ENCODE measurements around the gene NUDT14. TPM values are rescaled to one million over a fixed set of nuclear protein-coding genes. Genes with fewer than 3 reads are reported as not detected.

NUDT14 gene
- total RNA-seq, 6 experiments from 2014 or later, result 9.0 to 27.4 (median 11.4) TPM

DNA sequence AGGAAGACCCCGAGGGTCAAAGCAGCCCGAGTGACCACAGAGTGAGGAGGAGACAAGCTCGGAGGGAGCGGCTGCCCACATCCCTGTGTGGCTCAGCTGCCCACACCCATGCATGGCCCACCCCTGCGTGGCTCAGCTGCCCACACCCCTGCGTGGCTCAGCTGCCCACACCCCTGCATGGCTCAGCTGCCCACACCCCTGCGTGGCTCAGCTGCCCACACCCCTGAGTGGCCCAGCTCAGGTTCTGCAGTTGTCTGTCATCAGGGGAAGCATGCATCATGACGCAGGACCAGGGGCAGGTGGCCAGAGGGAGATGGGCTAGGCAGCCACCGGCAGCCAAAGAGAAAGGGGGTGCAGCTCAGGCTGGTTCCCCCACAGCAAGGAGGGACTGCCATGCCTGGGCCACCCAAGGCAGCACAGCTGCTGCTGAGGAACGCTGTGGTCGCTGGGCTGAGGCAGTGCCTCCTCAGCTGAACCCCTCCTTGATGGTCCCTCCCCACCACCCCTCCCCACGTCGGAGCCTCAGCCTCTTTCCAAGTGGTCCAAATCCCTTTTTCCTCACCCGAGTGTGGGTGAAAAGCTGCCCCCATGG, 33.3 kb upstream of the NUDT14 start:
- no peaks in the 10 kb centered on the region for H3K9me3 ChIP-seq
- ATAC-seq (no peak), DNase-seq (no peak)
- H3K36me3 ChIP-seq, result peaks cover 0 to 7% (median 3%) of the 10 kb centered on the region in 4 donors
- no CpG with 5 or more reads among the region's 14 CpGs for WGBS (ENCODE audit: insufficient coverage, low coverage, low lambda C conversion rate, missing lambda C conversion rate)
- TF ChIP-seq POLR2A (IDR thresholded peaks at IDR 0.05), result no peak
- TF ChIP-seq, protein P1, sequence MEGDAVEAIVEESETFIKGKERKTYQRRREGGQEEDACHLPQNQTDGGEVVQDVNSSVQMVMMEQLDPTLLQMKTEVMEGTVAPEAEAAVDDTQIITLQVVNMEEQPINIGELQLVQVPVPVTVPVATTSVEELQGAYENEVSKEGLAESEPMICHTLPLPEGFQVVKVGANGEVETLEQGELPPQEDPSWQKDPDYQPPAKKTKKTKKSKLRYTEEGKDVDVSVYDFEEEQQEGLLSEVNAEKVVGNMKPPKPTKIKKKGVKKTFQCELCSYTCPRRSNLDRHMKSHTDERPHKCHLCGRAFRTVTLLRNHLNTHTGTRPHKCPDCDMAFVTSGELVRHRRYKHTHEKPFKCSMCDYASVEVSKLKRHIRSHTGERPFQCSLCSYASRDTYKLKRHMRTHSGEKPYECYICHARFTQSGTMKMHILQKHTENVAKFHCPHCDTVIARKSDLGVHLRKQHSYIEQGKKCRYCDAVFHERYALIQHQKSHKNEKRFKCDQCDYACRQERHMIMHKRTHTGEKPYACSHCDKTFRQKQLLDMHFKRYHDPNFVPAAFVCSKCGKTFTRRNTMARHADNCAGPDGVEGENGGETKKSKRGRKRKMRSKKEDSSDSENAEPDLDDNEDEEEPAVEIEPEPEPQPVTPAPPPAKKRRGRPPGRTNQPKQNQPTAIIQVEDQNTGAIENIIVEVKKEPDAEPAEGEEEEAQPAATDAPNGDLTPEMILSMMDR (IDR thresholded peaks at IDR 0.05), result no peak
- no peaks in the 10 kb centered on the region for H3K4me1 ChIP-seq
- H3K27me3 ChIP-seq, result no peaks in the 10 kb centered on the region
- H3K27ac ChIP-seq, result no peak overlapping the region
- intact Hi-C loops (cut with DNase I), result loop anchor here in 1 of 2 donors (10.0 kb wide), 1 partner anchor 50 kb away; no protein-coding TSS in a partner anchor
- H3K4me3 ChIP-seq, result no peak overlapping the region

DNA sequence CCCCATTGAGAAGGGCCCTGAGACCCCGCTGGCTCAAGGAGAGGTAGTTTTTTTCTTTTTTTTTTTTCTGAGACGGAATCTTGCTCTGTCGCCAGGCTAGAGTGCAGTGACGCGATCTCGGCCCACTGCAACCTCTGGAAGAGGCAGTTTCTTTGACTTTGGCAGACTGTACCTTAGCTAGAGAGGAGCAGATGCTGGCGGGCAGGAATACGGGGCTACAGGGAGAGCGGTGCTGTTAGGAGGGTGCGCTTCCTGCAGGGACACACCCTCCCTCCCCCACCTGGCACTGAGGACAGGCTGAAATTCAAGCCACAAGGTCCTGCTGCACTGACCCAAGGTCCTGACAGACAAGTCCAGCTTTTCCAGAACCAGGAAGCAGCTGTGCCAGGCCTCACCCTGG, 32.2 kb upstream of the NUDT14 start:
- WGBS (ENCODE audit: insufficient coverage, low coverage, low lambda C conversion rate, missing lambda C conversion rate), result 92% methylated on average over 7 of the region's 10 CpGs
- DNase-seq, result no peak
- intact Hi-C loops (cut with DNase I), result loop anchor here in 1 of 2 donors (10.0 kb wide), 1 partner anchor 51 kb away; no protein-coding TSS in a partner anchor

DNA sequence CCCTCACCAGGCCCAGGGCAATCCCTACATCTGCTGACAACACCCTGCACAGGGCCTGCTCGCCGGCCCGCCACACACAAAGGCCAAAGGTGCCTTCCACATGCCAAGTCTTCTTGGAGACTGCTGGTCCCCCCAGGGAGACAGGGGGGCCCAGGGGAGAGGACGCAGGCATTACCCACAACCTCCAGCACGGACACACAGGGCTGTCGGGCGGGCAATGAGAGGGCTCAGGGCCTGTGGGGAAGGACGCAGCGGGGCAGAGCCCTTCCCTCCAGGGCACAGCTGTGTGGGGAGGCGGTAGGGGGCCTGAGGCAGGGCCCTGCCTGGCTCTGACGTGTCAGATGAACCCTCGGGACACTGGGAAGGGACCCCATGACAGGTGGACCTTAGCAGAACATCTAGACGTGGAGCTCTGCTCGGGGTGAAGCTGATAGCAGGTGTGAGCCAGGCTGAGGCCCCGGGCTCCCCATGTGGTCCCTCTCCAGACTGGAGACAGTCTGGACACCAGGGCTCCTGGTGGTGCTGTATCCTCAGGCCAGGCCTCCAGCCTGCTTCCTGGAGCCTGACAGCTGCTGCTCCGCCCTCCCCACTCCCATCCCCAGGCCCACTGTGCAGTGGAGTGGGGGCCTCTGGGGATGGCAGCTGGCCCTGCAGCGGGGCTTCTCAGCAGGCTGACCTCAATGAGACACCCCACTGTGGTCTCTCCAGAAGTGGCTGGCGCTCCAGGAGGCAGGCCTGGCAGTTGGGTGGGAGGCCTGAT, 31.6 kb upstream of the NUDT14 start:
- Histone ChIP-seq H3K27ac (no peak overlapping the region), H3K4me1 (no peaks in the 10 kb centered on the region), H3K9me3 (no peaks in the 10 kb centered on the region), H3K36me3 (peaks cover 0 to 8% (median 0%) of the 10 kb centered on the region in 4 donors), H3K4me3 (no peak overlapping the region), H3K27me3 (no peaks in the 10 kb centered on the region)
- DNase-seq (no peak), ATAC-seq (no peak)
- intact Hi-C loops (cut with DNase I), result loop anchor here in 1 of 2 donors (10.0 kb wide), 1 partner anchor 52 kb away; no protein-coding TSS in a partner anchor
- TF ChIP-seq POLR2A (IDR thresholded peaks at IDR 0.05), result no peak
- TF ChIP-seq, protein P1 (IDR thresholded peaks at IDR 0.05), result no peak
- no CpG with 5 or more reads among the region's 18 CpGs for WGBS (ENCODE audit: insufficient coverage, low coverage, low lambda C conversion rate, missing lambda C conversion rate)

More for the DNA sequence above, 32.2 kb upstream of the NUDT14 start:
- no peak overlapping the region for H3K4me3 ChIP-seq
- no peak for ATAC-seq
- H3K27ac ChIP-seq, result no peak overlapping the region
- peaks cover 0 to 8% (median 1%) of the 10 kb centered on the region in 4 donors for H3K36me3 ChIP-seq
- no peaks in the 10 kb centered on the region for H3K27me3 ChIP-seq
- H3K9me3 ChIP-seq, result no peaks in the 10 kb centered on the region
- TF ChIP-seq POLR2A (IDR thresholded peaks at IDR 0.05), result no peak
- TF ChIP-seq, protein P1 (IDR thresholded peaks at IDR 0.05), result no peak
- H3K4me1 ChIP-seq, result no peaks in the 10 kb centered on the region

DNA sequence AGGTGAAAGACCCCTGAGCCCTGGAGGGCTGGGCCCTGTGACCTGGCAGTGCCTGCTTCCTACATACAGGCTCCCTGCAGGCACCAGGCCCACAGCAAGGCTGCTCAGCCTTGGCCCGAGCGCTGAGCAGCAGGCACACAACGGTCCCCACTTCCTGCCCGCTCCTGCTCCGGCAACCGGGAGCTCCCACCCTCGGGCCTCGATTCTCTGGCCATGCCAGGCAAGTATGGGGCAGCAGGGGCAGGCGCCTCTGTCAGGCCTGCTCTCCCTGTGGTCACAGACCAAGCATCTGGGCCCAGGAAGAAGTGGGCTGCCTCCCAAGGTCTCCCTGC, 30.6 kb upstream of the NUDT14 start:
- Histone ChIP-seq H3K4me3 (no peak overlapping the region), H3K4me1 (no peaks in the 10 kb centered on the region), H3K27me3 (no peaks in the 10 kb centered on the region), H3K27ac (no peak overlapping the region), H3K36me3 (peaks cover 0 to 8% (median 0%) of the 10 kb centered on the region in 4 donors), H3K9me3 (no peaks in the 10 kb centered on the region)
- DNase-seq (no peak), ATAC-seq (no peak)
- no peak for TF ChIP-seq POLR2A (IDR thresholded peaks at IDR 0.05)
- TF ChIP-seq, protein P1 (IDR thresholded peaks at IDR 0.05), result no peak
- WGBS (ENCODE audit: insufficient coverage, low coverage, low lambda C conversion rate, missing lambda C conversion rate), result no CpG with 5 or more reads among the region's 9 CpGs
- intact Hi-C loops (cut with DNase I), result loop anchor here in 1 of 2 donors (10.0 kb wide), 1 partner anchor 53 kb away; no protein-coding TSS in a partner anchor
